RCC 7860 (cell line): ENCODE results near the gene CNTNAP2.

Experiments used
- DNase-seq: peaks from one replicate; pipeline ENCODE4 v3.0.0-alpha.2; 2015; ENCODE audit warnings: low spot score
- FAIRE-seq: peaks from 2 replicates; lab custom pipeline; 2012; peaks lifted over from hg19 to GRCh38; lab: Jason Lieb, UNC

CNTNAP2 gene

GRCh38 chr7:146740039-146740438 is 623.4 kb downstream of the CNTNAP2 start:
- FAIRE-seq (no peak), DNase-seq (no peak)

GRCh38 chr7:146741911-146742310 is 625.3 kb downstream of the CNTNAP2 start:
- FAIRE-seq (no peak), DNase-seq (no peak)

- FAIRE-seq (no peak), DNase-seq (no peak)
Observed at GRCh38 chr7:146754385-146754784, 637.8 kb downstream of the CNTNAP2 start.

GRCh38 chr7:146755585-146755984 is 639.0 kb downstream of the CNTNAP2 start:
- no peak for DNase-seq
- FAIRE-seq, result no peak

GRCh38 chr7:146764458-146764857 is 647.9 kb downstream of the CNTNAP2 start:
- DNase-seq (no peak), FAIRE-seq (no peak)

GRCh38 chr7:146768957-146769356 is 652.4 kb downstream of the CNTNAP2 start:
- no peak for DNase-seq
- FAIRE-seq, result no peak

- FAIRE-seq (no peak), DNase-seq (no peak)
Observed at GRCh38 chr7:146772601-146773000, 656.0 kb downstream of the CNTNAP2 start.

GRCh38 chr7:146773506-146773905 is 656.9 kb downstream of the CNTNAP2 start:
- no peak for FAIRE-seq
- no peak for DNase-seq

- FAIRE-seq (no peak), DNase-seq (no peak)
Observed at GRCh38 chr7:146781352-146782116, 664.9 kb downstream of the CNTNAP2 start.

GRCh38 chr7:146787266-146787665 is 670.7 kb downstream of the CNTNAP2 start:
- no peak for FAIRE-seq
- no peak for DNase-seq

- DNase-seq (no peak), FAIRE-seq (no peak)
Observed at GRCh38 chr7:146788008-146788407, 671.4 kb downstream of the CNTNAP2 start.

- DNase-seq (no peak), FAIRE-seq (no peak)
Observed at GRCh38 chr7:146791344-146792285, 675.0 kb downstream of the CNTNAP2 start.

- FAIRE-seq, result no peak
- DNase-seq, result no peak
Observed at GRCh38 chr7:146804620-146805019, 688.0 kb downstream of the CNTNAP2 start.

GRCh38 chr7:146805082-146805481 is 688.5 kb downstream of the CNTNAP2 start:
- DNase-seq (no peak), FAIRE-seq (no peak)

GRCh38 chr7:146826329-146826728 is 709.7 kb downstream of the CNTNAP2 start:
- FAIRE-seq, result no peak
- no peak for DNase-seq

- DNase-seq, result no peak
- no peak for FAIRE-seq
Observed at GRCh38 chr7:146830686-146831085, 714.1 kb downstream of the CNTNAP2 start.

- no peak for DNase-seq
- no peak for FAIRE-seq
Observed at GRCh38 chr7:146831875-146832274, 715.3 kb downstream of the CNTNAP2 start.

GRCh38 chr7:146844405-146844804 is 727.8 kb downstream of the CNTNAP2 start:
- FAIRE-seq, result no peak
- no peak for DNase-seq

- DNase-seq (no peak), FAIRE-seq (no peak)
Observed at GRCh38 chr7:146858690-146859089, 742.1 kb downstream of the CNTNAP2 start.

GRCh38 chr7:146861701-146862100 is 745.1 kb downstream of the CNTNAP2 start:
- no peak for DNase-seq
- FAIRE-seq, result no peak

- FAIRE-seq (no peak), DNase-seq (no peak)
Observed at GRCh38 chr7:146862415-146862814, 745.8 kb downstream of the CNTNAP2 start.

GRCh38 chr7:146864644-146865043 is 748.0 kb downstream of the CNTNAP2 start:
- FAIRE-seq (no peak), DNase-seq (no peak)
